Fibroblast of lung (primary cell): Measurements from ENCODE around the gene TMEM60. TPM values are rescaled to one million over a fixed set of nuclear protein-coding genes. Genes with fewer than 3 reads are reported as not detected.

Experiments
- DNase-seq, 2 donors: peaks; one replicate each; pipeline versions ENCODE4 v3.0.0 to v3.0.0-alpha.2; 2010; ENCODE audit warnings: low read depth in 2 of 2
- H2AFZ ChIP-seq: 2 replicates; pipeline ENCODE4 v1.5.1; 2012; ENCODE audit warnings: low read length, control low read depth, inconsistent platforms
- H3K27ac ChIP-seq: 2 replicates; pipeline ENCODE4 v1.5.1; 2011; ENCODE audit warnings: low read length, control low read depth; ENCODE audit not compliant: insufficient read depth
- H3K27me3 ChIP-seq: 2 replicates; pipeline ENCODE4 v1.5.1; 2011; ENCODE audit warnings: mild to moderate bottlenecking, low read length; ENCODE audit not compliant: control insufficient read depth, insufficient read depth
- H3K36me3 ChIP-seq: 2 replicates; pipeline ENCODE4 v1.5.1; 2011; ENCODE audit warnings: low read length; ENCODE audit not compliant: control insufficient read depth, insufficient read depth
- H3K4me1 ChIP-seq: 2 replicates; pipeline ENCODE4 v1.5.1; 2011; ENCODE audit warnings: low read length; ENCODE audit not compliant: control insufficient read depth, insufficient read depth; ENCODE audit errors: extremely low read depth
- H3K4me2 ChIP-seq: 2 replicates; pipeline ENCODE4 v1.5.1; 2011; ENCODE audit warnings: low read length, control low read depth; ENCODE audit not compliant: insufficient read depth; ENCODE audit errors: extremely low read depth
- H3K4me3 ChIP-seq, 4 experiments: fragments of 200-600 bp in 1 of 4; sonication (generic) in 1 of 4; replicated peaks in 1 of 4; 2 replicates each; pipeline ENCODE4 v1.5.1; 2011 to 2016; ENCODE audit warnings: low read length in 4 of 4, low read depth in 3 of 4, mild to moderate bottlenecking in 3 of 4, control low read depth in 2 of 4, inconsistent platforms in 1 of 4, mixed read lengths in 1 of 4; ENCODE audit not compliant: insufficient read depth in 1 of 4; ENCODE audit errors: control extremely low read depth in 1 of 4
- H3K79me2 ChIP-seq: 2 replicates; pipeline ENCODE4 v1.5.1; 2012; ENCODE audit warnings: mild to moderate bottlenecking, low read length, inconsistent platforms; ENCODE audit not compliant: control insufficient read depth, insufficient read depth
- H3K9ac ChIP-seq: 2 replicates; pipeline ENCODE4 v1.5.1; 2011; ENCODE audit warnings: mild to moderate bottlenecking, low read length, control low read depth; ENCODE audit not compliant: insufficient read depth
- H3K9me3 ChIP-seq: 2 replicates; pipeline ENCODE4 v1.5.1; 2012; ENCODE audit warnings: low read depth, low read length; ENCODE audit not compliant: control insufficient read depth, insufficient read depth
- H4K20me1 ChIP-seq: 2 replicates; pipeline ENCODE4 v1.5.1; 2011; ENCODE audit warnings: low read length; ENCODE audit not compliant: control insufficient read depth, insufficient read depth; ENCODE audit errors: extremely low read depth
- EZH2 ChIP-seq: IDR thresholded peaks from 2 replicates; pipeline ENCODE4 v1.5.1; 2012; ENCODE audit warnings: low read length, control low read depth, mild to moderate bottlenecking; ENCODE audit errors: missing control alignments
- polyA plus RNA-seq, 2 donors: library from polyadenylated mRNA; depleted of rRNA in 1 of 2; stranded (reverse) in 1 of 2; unstranded in 1 of 2; fragments of >200 nt; gene quantifications; 2 replicates each; pipeline ENCODE4 v1.2.1, GENCODE V29; 2011 to 2012; ENCODE audit warnings: missing spikeins in 1 of 2
- total RNA-seq: library from RNA; depleted of rRNA; stranded (reverse); fragments of >200 nt; gene quantifications from 2 replicates; pipeline ENCODE4 v1.2.1, GENCODE V29; 2014
- TF ChIP-seq, protein P1 (sequence below), 2 donors: IDR thresholded peaks in 1 of 2; conservative IDR thresholded peaks in 1 of 2; 1 replicate in 1 of 2; 2 replicates in 1 of 2; pipeline ENCODE4 v1.5.1; 2011 to 2012; ENCODE audit warnings: low read length in 2 of 2, control low read depth in 1 of 2, inconsistent platforms in 1 of 2, low read depth in 1 of 2, mild to moderate bottlenecking in 1 of 2

TMEM60 gene
- total and polyA plus RNA-seq, 2 donors (not counting 1 experiment from before 2014, with no cell fraction given): 24.4 to 45.5 TPM

DNA sequence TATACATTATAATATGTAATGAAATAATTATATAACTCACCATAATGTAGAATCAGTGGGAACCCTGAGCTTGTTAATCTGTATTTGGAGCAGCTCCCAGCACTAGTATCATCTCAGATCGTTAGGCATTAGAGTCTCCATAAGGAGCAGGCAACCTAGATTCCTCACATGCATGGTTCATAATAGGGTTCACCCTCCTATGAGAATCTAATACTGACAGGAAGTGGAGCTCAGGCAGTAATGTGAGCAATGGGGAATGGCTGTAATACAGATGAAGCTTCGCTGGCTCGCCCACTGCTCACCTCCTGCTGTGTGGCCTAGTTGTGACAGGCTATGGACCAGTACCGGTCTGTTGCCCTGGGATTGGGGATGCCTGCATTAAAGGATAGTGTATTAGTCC lies 52.5 kb downstream of the TMEM60 start:
- H4K20me1 ChIP-seq: no peaks in the 10 kb centered on the region
- no peak overlapping the region for H3K4me2 ChIP-seq
- no peak overlapping the region for H2AFZ ChIP-seq
- no peaks in the 10 kb centered on the region for H3K36me3 ChIP-seq
- no peaks in the 10 kb centered on the region for H3K4me1 ChIP-seq
- no peaks in the 10 kb centered on the region for H3K27me3 ChIP-seq
- H3K4me3 ChIP-seq: no peak overlapping the region
- TF ChIP-seq, protein P1, sequence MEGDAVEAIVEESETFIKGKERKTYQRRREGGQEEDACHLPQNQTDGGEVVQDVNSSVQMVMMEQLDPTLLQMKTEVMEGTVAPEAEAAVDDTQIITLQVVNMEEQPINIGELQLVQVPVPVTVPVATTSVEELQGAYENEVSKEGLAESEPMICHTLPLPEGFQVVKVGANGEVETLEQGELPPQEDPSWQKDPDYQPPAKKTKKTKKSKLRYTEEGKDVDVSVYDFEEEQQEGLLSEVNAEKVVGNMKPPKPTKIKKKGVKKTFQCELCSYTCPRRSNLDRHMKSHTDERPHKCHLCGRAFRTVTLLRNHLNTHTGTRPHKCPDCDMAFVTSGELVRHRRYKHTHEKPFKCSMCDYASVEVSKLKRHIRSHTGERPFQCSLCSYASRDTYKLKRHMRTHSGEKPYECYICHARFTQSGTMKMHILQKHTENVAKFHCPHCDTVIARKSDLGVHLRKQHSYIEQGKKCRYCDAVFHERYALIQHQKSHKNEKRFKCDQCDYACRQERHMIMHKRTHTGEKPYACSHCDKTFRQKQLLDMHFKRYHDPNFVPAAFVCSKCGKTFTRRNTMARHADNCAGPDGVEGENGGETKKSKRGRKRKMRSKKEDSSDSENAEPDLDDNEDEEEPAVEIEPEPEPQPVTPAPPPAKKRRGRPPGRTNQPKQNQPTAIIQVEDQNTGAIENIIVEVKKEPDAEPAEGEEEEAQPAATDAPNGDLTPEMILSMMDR (conservative IDR thresholded peaks at IDR 0.05 in 1 of 2, IDR thresholded peaks at IDR 0.05 in 1 of 2; ENCODE audit: low read depth in 1 of 2, low read length in 2 of 2): no peak
- no peak for TF ChIP-seq EZH2
- no peak overlapping the region for H3K9ac ChIP-seq
- H3K9me3 ChIP-seq: no peaks in the 10 kb centered on the region
- H3K79me2 ChIP-seq: no peaks in the 10 kb centered on the region
- no peak overlapping the region for H3K27ac ChIP-seq
- no peak for DNase-seq

Other genes with a start within 250 kb of the TMEM60 start
- 19.7 and 20.0 TPM in 2 replicates for gene RSBN1L, start 102.0 kb downstream of the TMEM60 start, total RNA-seq
- 10.5 and 12.0 TPM in 2 replicates for gene RSBN1L, start 102.0 kb downstream of the TMEM60 start, polyA plus RNA-seq
- 14.4 and 25.9 TPM in 2 replicates for gene PHTF2, start 339 bp upstream of the TMEM60 start, total RNA-seq
- 55.4 and 64.4 TPM in 2 replicates for gene PHTF2, start 339 bp upstream of the TMEM60 start, polyA plus RNA-seq